IMR-90 (cell line): ENCODE data around the gene HLA-E.
"Not testable (repeated sequence)": the region's sequence is repeated elsewhere in the genome, so short reads cannot be mapped to it uniquely, and the experiment has no call there.

ENCODE experiments used
- POLR2A ChIP-seq: IDR thresholded peaks from 2 replicates; pipeline ENCODE4 v1.6.1; 2012; ENCODE audit warnings: mild to moderate bottlenecking, low read depth, low read length
- TF ChIP-seq, protein P1 (sequence below): conservative IDR thresholded peaks from 2 replicates; pipeline ENCODE4 v1.5.1; 2012; ENCODE audit warnings: mild to moderate bottlenecking, low read depth, low read length, improper control_type of control experiment

DNA sequence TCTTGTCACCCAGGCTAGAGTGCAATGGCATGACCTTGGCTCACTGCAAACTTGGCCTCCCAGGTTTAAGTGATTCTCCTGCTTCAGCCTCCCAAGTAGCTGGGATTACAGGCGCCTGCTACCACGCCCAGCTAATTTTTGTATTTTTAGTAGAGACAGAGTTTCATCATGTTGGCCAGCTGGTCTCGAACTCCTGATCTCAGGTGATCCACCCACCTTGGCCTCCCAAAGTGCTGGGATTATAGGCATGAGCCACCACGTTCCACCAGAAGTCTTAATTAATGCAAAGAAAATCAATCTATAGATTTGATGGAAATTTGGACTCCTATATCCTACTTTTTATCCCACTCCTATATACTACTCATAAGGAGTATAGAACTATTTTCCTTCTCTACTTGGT, 5.8 kb downstream of the HLA-E start:
- TF ChIP-seq, protein P1, sequence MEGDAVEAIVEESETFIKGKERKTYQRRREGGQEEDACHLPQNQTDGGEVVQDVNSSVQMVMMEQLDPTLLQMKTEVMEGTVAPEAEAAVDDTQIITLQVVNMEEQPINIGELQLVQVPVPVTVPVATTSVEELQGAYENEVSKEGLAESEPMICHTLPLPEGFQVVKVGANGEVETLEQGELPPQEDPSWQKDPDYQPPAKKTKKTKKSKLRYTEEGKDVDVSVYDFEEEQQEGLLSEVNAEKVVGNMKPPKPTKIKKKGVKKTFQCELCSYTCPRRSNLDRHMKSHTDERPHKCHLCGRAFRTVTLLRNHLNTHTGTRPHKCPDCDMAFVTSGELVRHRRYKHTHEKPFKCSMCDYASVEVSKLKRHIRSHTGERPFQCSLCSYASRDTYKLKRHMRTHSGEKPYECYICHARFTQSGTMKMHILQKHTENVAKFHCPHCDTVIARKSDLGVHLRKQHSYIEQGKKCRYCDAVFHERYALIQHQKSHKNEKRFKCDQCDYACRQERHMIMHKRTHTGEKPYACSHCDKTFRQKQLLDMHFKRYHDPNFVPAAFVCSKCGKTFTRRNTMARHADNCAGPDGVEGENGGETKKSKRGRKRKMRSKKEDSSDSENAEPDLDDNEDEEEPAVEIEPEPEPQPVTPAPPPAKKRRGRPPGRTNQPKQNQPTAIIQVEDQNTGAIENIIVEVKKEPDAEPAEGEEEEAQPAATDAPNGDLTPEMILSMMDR: not testable (repeated sequence)
- TF ChIP-seq POLR2A: not testable (repeated sequence)
